Subcutaneous adipose tissue (tissue), 4 donors: ENCODE results near the gene TNFSF13. TPM values are rescaled to one million over a fixed set of nuclear protein-coding genes. Genes with fewer than 3 reads are reported as not detected.

Source experiments
- total RNA-seq, 4 donors: library from RNA; depleted of rRNA; stranded (reverse); fragments of >200 nt; gene quantifications; one replicate each; pipeline ENCODE4 v1.1.0, GENCODE V29; 2016
- TF ChIP-seq, protein P1 (sequence below): fragments of 450-650 bp; IDR thresholded peaks from one replicate; pipeline ENCODE4 v1.5.1; 2016; ENCODE audit warnings: low read depth, mild to moderate bottlenecking, control low read depth, antibody characterized with exemption, moderate library complexity

TNFSF13 gene, protein sequence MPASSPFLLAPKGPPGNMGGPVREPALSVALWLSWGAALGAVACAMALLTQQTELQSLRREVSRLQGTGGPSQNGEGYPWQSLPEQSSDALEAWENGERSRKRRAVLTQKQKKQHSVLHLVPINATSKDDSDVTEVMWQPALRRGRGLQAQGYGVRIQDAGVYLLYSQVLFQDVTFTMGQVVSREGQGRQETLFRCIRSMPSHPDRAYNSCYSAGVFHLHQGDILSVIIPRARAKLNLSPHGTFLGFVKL
- 10 to 100 TPM; 22.8 to 69.5 (median 53.1) TPM for total RNA-seq

DNA sequence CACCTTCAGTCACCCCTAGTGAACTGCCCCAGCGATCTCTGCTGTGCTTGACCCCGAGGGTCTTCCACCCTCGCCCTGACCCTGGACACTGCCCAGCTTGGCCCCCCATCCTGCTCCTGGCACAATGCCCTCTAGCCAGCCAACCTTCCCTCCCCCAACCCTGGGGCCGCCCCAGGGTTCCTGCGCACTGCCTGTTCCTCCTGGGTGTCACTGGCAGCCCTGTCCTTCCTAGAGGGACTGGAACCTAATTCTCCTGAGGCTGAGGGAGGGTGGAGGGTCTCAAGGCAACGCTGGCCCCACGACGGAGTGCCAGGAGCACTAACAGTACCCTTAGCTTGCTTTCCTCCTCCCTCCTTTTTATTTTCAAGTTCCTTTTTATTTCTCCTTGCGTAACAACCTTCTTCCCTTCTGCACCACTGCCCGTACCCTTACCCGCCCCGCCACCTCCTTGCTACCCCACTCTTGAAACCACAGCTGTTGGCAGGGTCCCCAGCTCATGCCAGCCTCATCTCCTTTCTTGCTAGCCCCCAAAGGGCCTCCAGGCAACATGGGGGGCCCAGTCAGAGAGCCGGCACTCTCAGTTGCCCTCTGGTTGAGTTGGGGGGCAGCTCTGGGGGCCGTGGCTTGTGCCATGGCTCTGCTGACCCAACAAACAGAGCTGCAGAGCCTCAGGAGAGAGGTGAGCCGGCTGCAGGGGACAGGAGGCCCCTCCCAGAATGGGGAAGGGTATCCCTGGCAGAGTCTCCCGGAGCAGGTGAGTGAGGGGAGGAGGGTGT is at the start of gene TNFSF13:
TSS of gene TNFSF13 (plus strand) at position 207 of the 776 bp plus-strand sequence. CDS start at position 497, 290 bp downstream.
- TF ChIP-seq, protein P1, sequence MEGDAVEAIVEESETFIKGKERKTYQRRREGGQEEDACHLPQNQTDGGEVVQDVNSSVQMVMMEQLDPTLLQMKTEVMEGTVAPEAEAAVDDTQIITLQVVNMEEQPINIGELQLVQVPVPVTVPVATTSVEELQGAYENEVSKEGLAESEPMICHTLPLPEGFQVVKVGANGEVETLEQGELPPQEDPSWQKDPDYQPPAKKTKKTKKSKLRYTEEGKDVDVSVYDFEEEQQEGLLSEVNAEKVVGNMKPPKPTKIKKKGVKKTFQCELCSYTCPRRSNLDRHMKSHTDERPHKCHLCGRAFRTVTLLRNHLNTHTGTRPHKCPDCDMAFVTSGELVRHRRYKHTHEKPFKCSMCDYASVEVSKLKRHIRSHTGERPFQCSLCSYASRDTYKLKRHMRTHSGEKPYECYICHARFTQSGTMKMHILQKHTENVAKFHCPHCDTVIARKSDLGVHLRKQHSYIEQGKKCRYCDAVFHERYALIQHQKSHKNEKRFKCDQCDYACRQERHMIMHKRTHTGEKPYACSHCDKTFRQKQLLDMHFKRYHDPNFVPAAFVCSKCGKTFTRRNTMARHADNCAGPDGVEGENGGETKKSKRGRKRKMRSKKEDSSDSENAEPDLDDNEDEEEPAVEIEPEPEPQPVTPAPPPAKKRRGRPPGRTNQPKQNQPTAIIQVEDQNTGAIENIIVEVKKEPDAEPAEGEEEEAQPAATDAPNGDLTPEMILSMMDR = no peak

DNA sequence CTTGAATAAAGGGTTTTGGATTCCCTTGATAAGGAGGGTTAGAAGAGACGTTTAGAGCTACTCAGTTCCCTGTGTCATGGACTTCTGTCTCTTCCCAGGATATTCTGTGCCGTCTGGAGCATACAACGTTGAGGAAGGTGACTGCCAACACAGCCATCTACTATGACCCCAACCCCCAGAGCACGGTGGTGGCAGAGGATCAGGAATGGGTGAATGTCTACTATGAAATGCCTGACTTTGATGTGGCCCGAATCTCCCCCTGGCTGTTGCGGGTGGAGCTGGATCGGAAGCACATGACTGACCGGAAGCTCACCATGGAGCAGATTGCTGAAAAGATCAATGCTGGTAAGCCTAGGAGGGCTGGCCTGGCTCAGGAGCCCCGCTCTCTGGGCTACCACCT is 49.7 kb upstream of the TNFSF13 start:
- TF ChIP-seq, protein P1 = no peak

DNA sequence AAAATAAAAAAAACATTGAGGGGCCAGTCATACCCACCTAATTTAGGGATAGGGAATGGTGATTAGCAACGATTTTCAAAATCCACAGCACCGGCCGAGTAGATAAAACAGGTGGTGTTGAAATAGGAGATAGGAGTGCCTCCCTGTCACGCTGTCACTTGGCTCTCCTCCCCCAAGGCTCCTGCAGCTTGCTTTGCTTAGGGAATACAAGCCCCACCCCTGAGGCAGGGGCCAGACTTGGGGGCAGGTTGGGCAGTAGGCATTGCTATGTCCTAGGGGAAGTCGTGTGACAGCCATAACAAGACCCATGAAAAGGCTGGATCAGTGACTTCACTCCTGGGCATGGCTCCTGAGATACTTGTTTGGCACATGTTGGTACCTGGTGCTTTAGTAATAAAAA is 48.6 kb upstream of the TNFSF13 start:
- TF ChIP-seq, protein P1 = no peak

DNA sequence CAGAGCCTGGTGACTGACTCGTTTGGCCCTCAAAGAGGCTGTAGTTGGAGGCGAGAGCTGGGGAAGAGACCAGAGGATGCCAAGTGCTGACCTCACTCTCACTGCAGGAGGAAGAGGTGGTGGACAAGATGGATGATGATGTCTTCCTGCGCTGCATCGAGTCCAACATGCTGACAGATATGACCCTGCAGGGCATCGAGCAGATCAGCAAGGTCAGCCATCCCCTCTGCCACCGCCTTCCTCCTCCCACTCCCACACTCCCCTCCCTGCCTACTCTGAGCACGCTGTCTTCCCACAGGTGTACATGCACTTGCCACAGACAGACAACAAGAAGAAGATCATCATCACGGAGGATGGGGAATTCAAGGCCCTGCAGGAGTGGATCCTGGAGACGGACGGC is 47.4 kb upstream of the TNFSF13 start:
- TF ChIP-seq, protein P1 = no peak

DNA sequence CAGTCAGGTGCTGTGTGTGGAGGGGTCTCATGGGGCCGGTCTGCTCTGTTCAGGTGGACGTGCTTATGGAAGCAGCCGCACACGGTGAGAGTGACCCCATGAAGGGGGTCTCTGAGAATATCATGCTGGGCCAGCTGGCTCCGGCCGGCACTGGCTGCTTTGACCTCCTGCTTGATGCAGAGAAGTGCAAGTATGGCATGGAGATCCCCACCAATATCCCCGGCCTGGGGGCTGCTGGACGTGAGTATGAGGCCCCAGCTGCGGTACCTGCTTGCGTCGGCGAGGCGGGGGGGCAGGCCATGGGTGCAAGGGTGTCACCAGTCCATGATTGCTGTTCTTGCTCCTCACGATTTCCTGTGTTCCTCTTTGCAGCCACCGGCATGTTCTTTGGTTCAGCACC is 46.4 kb upstream of the TNFSF13 start:
- TF ChIP-seq, protein P1 = no peak

DNA sequence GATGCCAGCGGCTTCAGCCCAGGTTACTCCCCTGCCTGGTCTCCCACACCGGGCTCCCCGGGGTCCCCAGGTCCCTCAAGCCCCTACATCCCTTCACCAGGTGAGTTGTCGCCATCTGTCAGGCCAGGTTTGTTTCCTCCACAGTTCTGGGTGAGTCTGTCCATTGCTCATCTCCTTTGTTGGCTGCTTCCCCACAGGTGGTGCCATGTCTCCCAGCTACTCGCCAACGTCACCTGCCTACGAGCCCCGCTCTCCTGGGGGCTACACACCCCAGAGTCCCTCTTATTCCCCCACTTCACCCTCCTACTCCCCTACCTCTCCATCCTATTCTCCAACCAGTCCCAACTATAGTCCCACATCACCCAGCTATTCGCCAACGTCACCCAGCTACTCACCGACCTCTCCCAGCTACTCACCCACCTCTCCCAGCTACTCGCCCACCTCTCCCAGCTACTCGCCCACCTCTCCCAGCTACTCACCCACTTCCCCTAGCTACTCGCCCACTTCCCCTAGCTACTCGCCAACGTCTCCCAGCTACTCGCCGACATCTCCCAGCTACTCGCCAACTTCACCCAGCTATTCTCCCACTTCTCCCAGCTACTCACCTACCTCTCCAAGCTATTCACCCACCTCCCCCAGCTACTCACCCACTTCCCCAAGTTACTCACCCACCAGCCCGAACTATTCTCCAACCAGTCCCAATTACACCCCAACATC is 45.6 kb upstream of the TNFSF13 start:
- TF ChIP-seq, protein P1 = no peak
